ENCODE results near the gene ANKS1B. TPM values are rescaled to one million over a fixed set of nuclear protein-coding genes. Genes with fewer than 3 reads are reported as not detected.
A peak's percentile ranks its signal among the peaks of the same experiment; 100 is the strongest.

ANKS1B gene
- total RNA-seq, 1 donor from 2014 or later, result 0.46 TPM

GRCh38 chr12:98998697-98999299 is 985.9 kb downstream of the ANKS1B start:
- no peak overlapping the region for H3K4me3 ChIP-seq (ENCODE audit: low read depth, low read length)
- no peak for DNase-seq (ENCODE audit: low read depth)

DNA sequence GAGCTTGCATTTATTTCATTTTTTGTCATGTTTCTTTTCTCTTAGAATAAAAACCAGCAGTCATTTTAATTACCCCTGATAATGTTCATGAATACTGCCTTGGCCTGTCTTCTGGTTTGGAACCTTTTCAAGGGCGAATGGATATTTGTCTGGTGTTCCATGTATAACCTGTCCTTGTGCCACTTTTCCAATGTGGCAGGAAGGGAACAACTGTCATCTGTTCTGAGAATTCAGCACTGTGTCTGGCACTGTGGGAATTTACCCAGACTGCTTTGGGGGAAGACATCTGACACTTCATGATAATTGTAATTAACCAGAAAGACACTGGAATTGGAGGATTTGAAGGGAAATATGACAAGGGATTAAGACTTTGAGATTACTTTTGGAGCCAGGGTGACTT is 986.8 kb downstream of the ANKS1B start:
- no peak overlapping the region for H3K4me3 ChIP-seq (ENCODE audit: low read depth, low read length)
- no peak for TF ChIP-seq CTCF (conservative IDR thresholded peaks at IDR 0.05; ENCODE audit: low read depth, low read length)
- no peak for DNase-seq (ENCODE audit: low read depth)

More at GRCh38 chr12:98998697-98999299, 985.9 kb downstream of the ANKS1B start:
- TF ChIP-seq CTCF (conservative IDR thresholded peaks at IDR 0.05; ENCODE audit: low read depth, low read length), result peak; percentile 69

DNA sequence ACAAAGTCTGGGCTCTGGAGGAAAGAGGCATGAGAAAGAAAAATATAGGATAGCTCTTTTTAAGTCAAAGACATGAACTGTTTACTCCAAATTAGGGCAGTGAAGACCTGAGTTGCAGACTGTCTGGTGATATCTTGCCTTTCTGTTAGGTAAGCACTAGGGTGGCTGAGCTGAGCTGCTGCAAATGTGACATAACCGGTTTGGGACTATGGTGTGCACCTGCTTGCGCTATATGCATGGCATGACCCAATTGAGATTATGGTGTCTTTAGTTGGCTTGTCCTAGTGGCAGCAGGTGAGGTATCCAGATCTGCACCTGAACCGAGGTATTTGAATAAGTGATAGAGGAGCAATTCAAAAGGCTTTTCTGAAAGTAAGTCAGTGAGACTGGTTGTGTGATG is 994.1 kb downstream of the ANKS1B start:
- TF ChIP-seq CTCF (conservative IDR thresholded peaks at IDR 0.05; ENCODE audit: low read depth, low read length), result no peak
- no peak overlapping the region for H3K4me3 ChIP-seq (ENCODE audit: low read depth, low read length)
- DNase-seq (ENCODE audit: low read depth), result no peak

DNA sequence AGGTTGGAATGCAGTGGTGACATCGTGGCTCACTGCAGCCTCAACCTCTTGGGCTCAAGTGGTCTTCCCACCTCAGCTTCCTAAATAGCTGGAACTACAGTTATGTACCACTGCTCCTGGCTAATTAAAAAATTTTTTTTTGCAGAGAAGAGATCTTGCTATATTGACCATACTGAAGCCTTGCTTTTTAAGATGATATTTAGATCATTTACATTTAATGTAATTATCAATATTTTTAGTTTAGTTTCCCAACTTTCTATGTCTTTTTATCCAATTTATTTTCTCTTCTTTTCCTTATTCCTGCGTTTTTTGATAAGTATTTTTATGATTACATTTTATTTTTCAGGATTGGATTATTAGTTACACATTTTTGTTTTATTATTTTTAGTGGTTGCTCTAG is 999.6 kb downstream of the ANKS1B start:
- TF ChIP-seq CTCF (conservative IDR thresholded peaks at IDR 0.05; ENCODE audit: low read depth, low read length), result no peak
- H3K4me3 ChIP-seq (ENCODE audit: low read depth, low read length), result no peak overlapping the region
- DNase-seq (ENCODE audit: low read depth), result no peak

DNA sequence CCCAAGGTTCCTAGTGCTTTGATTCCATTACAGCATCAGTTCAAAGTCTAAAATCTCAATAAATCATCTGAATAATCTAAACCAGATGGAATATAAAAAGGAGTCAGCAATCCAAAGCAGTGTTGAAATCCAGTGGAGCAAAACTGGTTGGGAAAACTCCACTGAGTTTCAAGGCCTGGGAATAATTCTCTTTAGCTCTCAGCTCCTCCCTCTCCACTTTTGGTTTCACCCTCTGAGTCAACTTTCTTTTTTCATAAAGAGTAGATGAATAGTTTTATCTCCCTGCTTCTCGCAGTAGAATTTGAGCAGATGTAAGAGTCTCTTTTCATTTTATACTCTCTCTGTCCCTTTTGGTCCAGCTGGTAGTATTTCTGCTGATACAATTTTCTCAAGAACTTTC is 1001.1 kb downstream of the ANKS1B start:
- TF ChIP-seq CTCF (conservative IDR thresholded peaks at IDR 0.05; ENCODE audit: low read depth, low read length), result no peak
- no peak overlapping the region for H3K4me3 ChIP-seq (ENCODE audit: low read depth, low read length)
- no peak for DNase-seq (ENCODE audit: low read depth)

DNA sequence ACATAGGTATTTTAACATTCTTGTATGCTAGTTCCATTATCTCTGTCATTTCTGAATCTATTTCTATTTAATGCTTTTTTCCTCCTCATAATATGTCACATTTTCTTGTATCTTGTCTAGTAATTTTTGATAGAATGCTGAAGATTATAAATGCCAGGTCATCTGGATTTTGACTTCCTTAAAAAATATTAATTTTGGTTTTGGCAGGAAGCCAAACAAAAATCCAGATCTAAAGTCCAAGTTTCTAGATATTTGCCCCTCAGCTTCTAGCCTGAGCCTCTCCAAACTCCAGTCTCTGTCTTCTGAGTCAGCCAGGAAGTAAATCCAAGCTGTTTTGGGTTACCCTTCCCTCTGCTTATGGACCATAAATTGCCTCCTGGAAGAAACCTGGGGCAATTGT is 1004.2 kb downstream of the ANKS1B start:
- no peak overlapping the region for H3K4me3 ChIP-seq (ENCODE audit: low read depth, low read length)
- no peak for DNase-seq (ENCODE audit: low read depth)
- no peak for TF ChIP-seq CTCF (conservative IDR thresholded peaks at IDR 0.05; ENCODE audit: low read depth, low read length)

- no peak for DNase-seq (ENCODE audit: low read depth)
- TF ChIP-seq CTCF (conservative IDR thresholded peaks at IDR 0.05; ENCODE audit: low read depth, low read length), result no peak
- no peak overlapping the region for H3K4me3 ChIP-seq (ENCODE audit: low read depth, low read length)
Measured at GRCh38 chr12:98977186-98977585, 1007.5 kb downstream of the ANKS1B start.
